ENCODE measurements around the gene ZNF142. TPM values are rescaled to one million over a fixed set of nuclear protein-coding genes. Genes with fewer than 3 reads are reported as not detected.

Gene ZNF142
- total and polyA plus RNA-seq, 2 of the 4 experiments (the other 2 are of a cell fraction): 4.3 to 9.7 TPM

- no peak overlapping the region for H3K27ac ChIP-seq (ENCODE audit: insufficient read depth, low read length)
- no peak overlapping the region for H3K23ac ChIP-seq (ENCODE audit: low read depth, low read length)
- no peak overlapping the region for H3K9ac ChIP-seq (ENCODE audit: low read depth, low read length)
- DNase-seq (no peak), ATAC-seq (ENCODE audit: low read depth) (no peak)
- H2BK15ac ChIP-seq (ENCODE audit: low read depth, low read length): no peak overlapping the region
- no peaks in the 10 kb centered on the region for H3K79me1 ChIP-seq (ENCODE audit: low read depth in 1 of 2, low read length in 2 of 2)
- H4K5ac ChIP-seq (ENCODE audit: low read depth, low read length): no peak overlapping the region
- H2BK5ac ChIP-seq (ENCODE audit: low read depth, low read length, poor library complexity, severe bottlenecking): no peak overlapping the region
- H3K4ac ChIP-seq (ENCODE audit: low read depth, low read length): no peak overlapping the region
- intact Hi-C loops (cut with micrococcal nuclease) (no loop called here), in situ Hi-C loops (cut with MboI; ENCODE audit: low sequenced_read_pairs) (loop anchor here (10.0 kb wide), 1 partner anchor 165 kb away; no protein-coding TSS in a partner anchor), dilution Hi-C loops (cut with HindIII; ENCODE audit: low sequenced_read_pairs, unreplicated experiment) (no loop called here)
- BruUV-seq (replicated peaks): no TSS peak
- H4K20me1 ChIP-seq (ENCODE audit: insufficient read depth, low read length): no peaks in the 10 kb centered on the region
- no peaks in the 10 kb centered on the region for H3K9me3 ChIP-seq (ENCODE audit: control insufficient read depth, insufficient read depth, low read length)
- H3K4me3 ChIP-seq (ENCODE audit: insufficient read depth, low read depth, low read length): no peak overlapping the region
- WGBS, 2 experiments (ENCODE audit: extremely low coverage in 2 of 2, insufficient read length in 1 of 2): no CpG with 5 or more reads among the region's 3 CpGs
- no peak overlapping the region for H2AK5ac ChIP-seq (ENCODE audit: low read depth, low read length)
- no peak overlapping the region for H3K18ac ChIP-seq (ENCODE audit: low read depth, low read length)
- no peak overlapping the region for H2AK9ac ChIP-seq (replicated peaks; ENCODE audit: low read depth, low read length, poor library complexity)
- POLR2A ChIA-PET (ENCODE audit: unreplicated experiment): no interaction called here
- no peak overlapping the region for H2BK20ac ChIP-seq (ENCODE audit: low read depth, low read length)
- H3K36me3 ChIP-seq (ENCODE audit: control insufficient read depth, insufficient read depth, low read length): peaks cover 25% of the 10 kb centered on the region
- no peaks in the 10 kb centered on the region for H3K4me1 ChIP-seq (ENCODE audit: control insufficient read depth, insufficient read depth, low read length)
- TF ChIP-seq FOS (IDR thresholded peaks at IDR 0.05; ENCODE audit: low read depth, low read length): no peak
- TF ChIP-seq MAFK (IDR thresholded peaks at IDR 0.05; ENCODE audit: low read depth, low read length): no peak
- TF ChIP-seq RCOR1 (IDR thresholded peaks at IDR 0.05; ENCODE audit: insufficient replicate concordance, low read length): no peak
- no peak for TF ChIP-seq USF2 (IDR thresholded peaks at IDR 0.05; ENCODE audit: low read depth, low read length)
- TF ChIP-seq SMC3 (IDR thresholded peaks at IDR 0.05; ENCODE audit: low read depth, low read length): no peak
- TF ChIP-seq MAZ (IDR thresholded peaks at IDR 0.05; ENCODE audit: borderline replicate concordance, low read depth, low read length): no peak
- TF ChIP-seq RAD21 (IDR thresholded peaks at IDR 0.05; ENCODE audit: low read length): no peak
- no peaks in the 10 kb centered on the region for H3K9me1 ChIP-seq (ENCODE audit: insufficient read depth, low read length)
- no peak overlapping the region for H3K4me2 ChIP-seq (ENCODE audit: low read depth, low read length)
- no peak overlapping the region for H4K8ac ChIP-seq (ENCODE audit: low read depth in 2 of 2, low read length in 2 of 2)
- H2AFZ ChIP-seq (replicated peaks; ENCODE audit: low read length, poor library complexity): no peak overlapping the region
- no peak overlapping the region for H4K91ac ChIP-seq (ENCODE audit: insufficient read depth, low read depth, low read length)
- no peaks in the 10 kb centered on the region for H3K27me3 ChIP-seq (ENCODE audit: control insufficient read depth, insufficient read depth, low read length)
- no peak overlapping the region for H3K56ac ChIP-seq (ENCODE audit: extremely low read depth, insufficient read depth, low read length)
- CTCF ChIA-PET: no interaction called here
- H3K14ac ChIP-seq (replicated peaks; ENCODE audit: low read depth, low read length): no peak overlapping the region
- no peak overlapping the region for H2BK120ac ChIP-seq (ENCODE audit: low read depth, low read length)
Observed at GRCh38 chr2:218680061-218680460, 20.6 kb upstream of the ZNF142 start.
